SU-DHL-6 (cell line): ENCODE measurements around the gene ZNF584.

Experiments
- H2AFZ ChIP-seq: fragments of 200-600 bp; sonication (generic); 2 replicates; pipeline ENCODE4 v1.6.1; 2014; ENCODE audit warnings: low read depth, mild to moderate bottlenecking, moderate library complexity, mixed read lengths, antibody characterized with exemption, low read length; ENCODE audit not compliant: severe bottlenecking
- H3F3A ChIP-seq: fragments of 200-600 bp; shearing (Covaris generic); 2 replicates; pipeline ENCODE4 v1.6.0; 2016; ENCODE audit warnings: antibody characterized with exemption, mild to moderate bottlenecking; ENCODE audit not compliant: insufficient read depth
- H3K27ac ChIP-seq: fragments of 200-600 bp; sonication (generic); 2 replicates; pipeline ENCODE4 v1.5.1; 2016; ENCODE audit warnings: low read depth, mild to moderate bottlenecking, low read length, moderate library complexity, mixed read lengths
- H3K27me3 ChIP-seq: fragments of 200-600 bp; sonication (generic), shearing (Covaris generic); 2 replicates; pipeline ENCODE4 v1.6.0; 2014; ENCODE audit warnings: mild to moderate bottlenecking, low read length
- H3K36me3 ChIP-seq: fragments of 200-600 bp; sonication (generic); 2 replicates; pipeline ENCODE4 v1.6.1; 2014; ENCODE audit warnings: mild to moderate bottlenecking, low read length, mixed read lengths
- H3K4me2 ChIP-seq: fragments of 300-600, 200-600 bp; shearing (Covaris generic), sonication (generic); 2 replicates; pipeline ENCODE4 v1.6.0; 2014; ENCODE audit warnings: low read length, low read depth, mild to moderate bottlenecking; ENCODE audit not compliant: poor library complexity, severe bottlenecking
- H3K4me3 ChIP-seq: fragments of 200-600 bp; sonication (generic); 2 replicates; pipeline ENCODE4 v1.5.1; 2014; ENCODE audit warnings: antibody characterized with exemption, low read length, mild to moderate bottlenecking, mixed read lengths; ENCODE audit not compliant: insufficient read depth, poor library complexity, severe bottlenecking
- H3K79me2 ChIP-seq: fragments of 200-600 bp; sonication (generic); 2 replicates; pipeline ENCODE4 v1.6.1; 2014; ENCODE audit warnings: mild to moderate bottlenecking, low read length, moderate library complexity; ENCODE audit not compliant: insufficient read depth
- H3K9ac ChIP-seq: fragments of 200-600 bp; sonication (generic); 2 replicates; pipeline ENCODE4 v1.7.0; 2014; ENCODE audit warnings: mild to moderate bottlenecking, low read length
- H3K9me2 ChIP-seq: fragments of 200-600 bp; sonication (generic); replicated peaks from 2 replicates; pipeline ENCODE4 v1.6.1; 2014; ENCODE audit warnings: low read length; ENCODE audit not compliant: insufficient read depth
- H3K9me3 ChIP-seq: fragments of 200-600 bp; sonication (generic); 2 replicates; pipeline ENCODE4 v1.6.1; 2014; ENCODE audit warnings: low read length, mixed read lengths; ENCODE audit not compliant: insufficient read depth
- H4K20me1 ChIP-seq: fragments of 200-600 bp; sonication (generic); 2 replicates; pipeline ENCODE4 v1.6.1; 2014; ENCODE audit warnings: low read depth, mild to moderate bottlenecking, antibody characterized with exemption, low read length, moderate library complexity, mixed read lengths
- EZH2phosphoT487 ChIP-seq: fragments of 200-600 bp; sonication (generic), shearing (Covaris generic); conservative IDR thresholded peaks from 2 replicates; pipeline ENCODE4 v1.6.1; 2018; ENCODE audit warnings: mild to moderate bottlenecking, antibody characterized with exemption, low read length, moderate library complexity, mixed read lengths
- TF ChIP-seq, protein P1 (sequence below): fragments of 200-600 bp; sonication (generic); IDR thresholded peaks from one replicate; pipeline ENCODE4 v1.5.1; 2017; ENCODE audit warnings: antibody characterized with exemption, mild to moderate bottlenecking, low read length, moderate library complexity; ENCODE audit not compliant: insufficient read depth, poor library complexity, severe bottlenecking

Gene ZNF584

DNA sequence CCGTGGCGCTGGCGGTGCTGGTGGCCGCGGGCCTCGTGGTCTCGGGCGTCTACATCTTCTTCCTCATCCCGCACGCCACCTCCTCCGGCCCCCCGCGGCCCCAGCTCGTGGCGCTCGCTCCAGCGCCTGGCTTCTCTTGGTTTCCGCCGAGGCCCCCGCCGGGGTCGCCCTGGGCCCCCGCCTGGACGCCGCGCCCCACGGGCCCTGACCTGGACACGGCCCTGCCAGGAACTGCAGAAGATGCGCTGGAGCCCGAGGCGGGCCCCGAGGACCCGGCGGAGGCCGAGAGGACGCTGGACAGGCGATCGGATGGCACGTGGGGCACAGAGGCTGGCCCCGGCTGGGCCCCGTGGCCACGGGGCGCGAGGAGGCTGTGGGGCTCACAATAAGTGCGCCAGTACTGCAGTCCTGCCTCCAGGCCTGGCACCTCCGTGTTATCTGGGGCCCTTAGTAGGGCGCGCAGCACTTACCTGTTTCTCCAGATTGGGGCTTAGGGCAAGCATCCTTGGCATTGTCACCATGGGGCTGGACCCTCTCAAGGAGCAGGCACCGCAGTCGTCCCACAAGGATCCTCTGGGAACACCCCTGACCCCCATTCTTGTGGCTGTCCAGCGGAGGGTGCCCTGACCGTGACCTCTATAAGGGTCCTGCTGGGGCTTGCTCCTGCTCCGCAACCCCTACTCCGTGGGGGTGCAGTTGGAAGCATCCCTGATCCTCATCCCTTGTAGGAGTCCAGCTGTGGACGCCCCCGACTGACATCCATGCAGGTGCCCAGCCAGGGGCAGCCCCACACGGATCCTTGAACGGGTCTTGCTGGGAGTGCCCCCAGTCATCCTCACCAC, 11.5 kb upstream of the ZNF584 start:
- Histone ChIP-seq H3K9ac (no peak overlapping the region), H3K4me2 (no peak overlapping the region), H2AFZ (no peak overlapping the region), H4K20me1 (peaks cover 13% of the 10 kb centered on the region; the same call in 1 of the 2 replicates), H3F3A (peaks cover 5% of the 10 kb centered on the region; the same call in 1 of the 2 replicates), H3K27me3 (no peaks in the 10 kb centered on the region), H3K9me2 (no peaks in the 10 kb centered on the region), H3K4me3 (no peak overlapping the region), H3K27ac (no peak overlapping the region), H3K9me3 (no peaks in the 10 kb centered on the region), H3K79me2 (no peaks in the 10 kb centered on the region; the same call in 1 of the 2 replicates), H3K36me3 (0 out of 2 replicates have a peak, but pooled peaks cover 6% of the 10 kb centered on the region)
- TF ChIP-seq, protein P1, sequence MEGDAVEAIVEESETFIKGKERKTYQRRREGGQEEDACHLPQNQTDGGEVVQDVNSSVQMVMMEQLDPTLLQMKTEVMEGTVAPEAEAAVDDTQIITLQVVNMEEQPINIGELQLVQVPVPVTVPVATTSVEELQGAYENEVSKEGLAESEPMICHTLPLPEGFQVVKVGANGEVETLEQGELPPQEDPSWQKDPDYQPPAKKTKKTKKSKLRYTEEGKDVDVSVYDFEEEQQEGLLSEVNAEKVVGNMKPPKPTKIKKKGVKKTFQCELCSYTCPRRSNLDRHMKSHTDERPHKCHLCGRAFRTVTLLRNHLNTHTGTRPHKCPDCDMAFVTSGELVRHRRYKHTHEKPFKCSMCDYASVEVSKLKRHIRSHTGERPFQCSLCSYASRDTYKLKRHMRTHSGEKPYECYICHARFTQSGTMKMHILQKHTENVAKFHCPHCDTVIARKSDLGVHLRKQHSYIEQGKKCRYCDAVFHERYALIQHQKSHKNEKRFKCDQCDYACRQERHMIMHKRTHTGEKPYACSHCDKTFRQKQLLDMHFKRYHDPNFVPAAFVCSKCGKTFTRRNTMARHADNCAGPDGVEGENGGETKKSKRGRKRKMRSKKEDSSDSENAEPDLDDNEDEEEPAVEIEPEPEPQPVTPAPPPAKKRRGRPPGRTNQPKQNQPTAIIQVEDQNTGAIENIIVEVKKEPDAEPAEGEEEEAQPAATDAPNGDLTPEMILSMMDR: no peak
- TF ChIP-seq EZH2phosphoT487: no peak

DNA sequence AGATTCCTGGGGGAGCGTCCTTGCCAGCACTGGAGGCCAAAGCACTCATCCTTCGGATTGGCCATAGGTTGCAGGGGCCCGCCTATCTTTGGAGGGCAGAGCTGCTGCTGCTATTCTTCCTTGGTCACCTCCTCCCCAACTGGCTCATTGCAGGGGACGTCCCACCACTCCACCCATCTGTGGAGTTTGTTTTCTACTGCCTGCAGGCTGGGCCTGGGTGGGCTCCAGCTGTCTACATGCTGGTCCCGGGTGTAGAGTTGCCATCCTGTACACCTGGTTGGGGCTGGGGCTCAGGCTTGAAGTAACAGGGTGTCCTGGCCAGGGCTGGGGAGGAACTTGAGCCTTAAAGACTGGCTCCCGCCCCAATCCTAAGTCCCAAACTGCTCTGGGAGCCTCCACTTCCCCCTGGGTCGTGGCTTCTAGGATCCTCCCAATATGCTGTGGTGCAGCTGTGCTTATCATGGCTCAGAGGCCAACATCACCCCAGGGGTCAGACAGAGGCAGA, 10.9 kb upstream of the ZNF584 start:
- Histone ChIP-seq H3K27me3 (no peaks in the 10 kb centered on the region), H3K9me3 (no peaks in the 10 kb centered on the region), H3K79me2 (no peaks in the 10 kb centered on the region), H2AFZ (no peak overlapping the region), H3K9me2 (no peaks in the 10 kb centered on the region), H3F3A (peaks cover 5% of the 10 kb centered on the region; the same call in 1 of the 2 replicates), H4K20me1 (peaks cover 10% of the 10 kb centered on the region; the same call in 1 of the 2 replicates), H3K27ac (no peak overlapping the region), H3K36me3 (0 out of 2 replicates have a peak, but pooled peaks cover 5% of the 10 kb centered on the region), H3K4me3 (no peak overlapping the region), H3K4me2 (no peak overlapping the region), H3K9ac (no peak overlapping the region)
- TF ChIP-seq, protein P1: no peak
- TF ChIP-seq EZH2phosphoT487: no peak

DNA sequence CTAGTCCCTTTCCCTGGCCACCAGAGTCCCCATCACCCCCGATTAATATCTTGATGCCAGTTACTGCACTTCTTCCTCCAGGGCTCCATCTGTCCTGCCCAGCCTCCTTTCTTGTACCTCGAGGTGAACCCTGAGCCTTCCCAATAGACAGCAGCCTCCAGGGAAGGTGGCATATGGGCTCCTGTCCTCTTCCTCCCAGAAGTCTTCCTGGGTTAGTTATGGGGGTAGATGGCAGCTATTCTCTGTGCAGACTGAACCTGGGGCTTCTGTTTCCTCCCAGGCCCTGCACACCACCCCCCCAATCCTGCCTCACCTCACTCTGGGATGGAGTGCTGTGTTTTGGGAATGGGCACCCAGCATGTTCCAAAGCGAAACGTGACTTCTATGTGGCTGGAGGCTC, 10.4 kb upstream of the ZNF584 start:
- H3F3A ChIP-seq: peaks cover 5% of the 10 kb centered on the region; the same call in 1 of the 2 replicates
- no peaks in the 10 kb centered on the region for H3K79me2 ChIP-seq
- peaks cover 7% of the 10 kb centered on the region; the same call in 1 of the 2 replicates for H4K20me1 ChIP-seq
- no peaks in the 10 kb centered on the region for H3K9me2 ChIP-seq
- no peak for TF ChIP-seq EZH2phosphoT487
- TF ChIP-seq, protein P1: no peak
- H3K9me3 ChIP-seq: no peaks in the 10 kb centered on the region
- H3K27me3 ChIP-seq: no peaks in the 10 kb centered on the region
- H3K4me3 ChIP-seq: no peak overlapping the region
- no peak overlapping the region for H2AFZ ChIP-seq
- no peak overlapping the region for H3K4me2 ChIP-seq
- no peak overlapping the region for H3K27ac ChIP-seq
- no peak overlapping the region for H3K9ac ChIP-seq
- H3K36me3 ChIP-seq: 0 out of 2 replicates have a peak, but pooled peaks cover under 1% of the 10 kb centered on the region
